Tibial artery (tissue), 4 donors: ENCODE results near the gene RPS6KA4.

Source experiments
- DNase-seq, 2 donors: peaks; one replicate each; pipeline ENCODE4 v3.0.0-alpha.2; 2019
- H3K27ac ChIP-seq, 2 donors: fragments of 200-600 bp; sonication (generic) in 1 of 2; 1 replicate in 1 of 2; 2 replicates in 1 of 2; pipeline ENCODE4 v1.5.1; 2018 to 2019; ENCODE audit warnings: mild to moderate bottlenecking in 1 of 2
- H3K27me3 ChIP-seq, 2 donors: fragments of 200-600 bp; sonication (generic) in 1 of 2; one replicate each; pipeline versions ENCODE4 v1.5.1 to v1.6.0; 2016 to 2019
- H3K36me3 ChIP-seq, 3 donors: fragments of 200-600 bp; sonication (generic) in 2 of 3; one replicate each; pipeline ENCODE4 v1.5.1; 2016 to 2019; ENCODE audit warnings: mild to moderate bottlenecking in 2 of 3
- H3K4me1 ChIP-seq, 4 donors: fragments of 200-600 bp; sonication (generic) in 2 of 4; 1 replicate in 3 of 4; 2 replicates in 1 of 4; pipeline ENCODE4 v1.5.1; 2016 to 2019
- H3K4me3 ChIP-seq, 2 donors: fragments of 200-600 bp; sonication (generic) in 1 of 2; 1 replicate in 1 of 2; 2 replicates in 1 of 2; pipeline ENCODE4 v1.5.1; 2018 to 2019; ENCODE audit warnings: mild to moderate bottlenecking in 2 of 2
- H3K9me3 ChIP-seq, 3 donors: fragments of 200-600 bp; sonication (generic) in 1 of 3; one replicate each; pipeline ENCODE4 v1.5.1; 2016 to 2019
- CTCF ChIP-seq, 2 experiments: fragments of 200-600 bp in 1 of 2; fragments of 450-650 bp in 1 of 2; IDR thresholded peaks; one replicate each; pipeline ENCODE4 v1.5.1; 2017 to 2019; ENCODE audit warnings: antibody characterized with exemption in 2 of 2, mild to moderate bottlenecking in 1 of 2, moderate library complexity in 1 of 2
- intact Hi-C: fragments of 100-400 bp; cut with DNase I; formaldehyde crosslinking; loops from one replicate; pipeline ENCODE4 v1.15.0; 2023; ENCODE audit warnings: low total_unique reads

The RPS6KA4 gene

GRCh38 chr11:64400667-64401066, 41.7 kb downstream of the RPS6KA4 start:
- H3K4me3 ChIP-seq, result no peak overlapping the region
- TF ChIP-seq CTCF (IDR thresholded peaks at IDR 0.05), result no peak
- H3K36me3 ChIP-seq, result no peaks in the 10 kb centered on the region
- H3K27ac ChIP-seq, result no peak overlapping the region
- intact Hi-C loops, result no loop called here
- H3K4me1 ChIP-seq, result peaks cover 7 to 20% (median 10%) of the 10 kb centered on the region in 4 donors
- no peak for DNase-seq
- H3K9me3 ChIP-seq, result no peaks in the 10 kb centered on the region
- peaks cover 0 to 7% of the 10 kb centered on the region in 2 donors for H3K27me3 ChIP-seq

GRCh38 chr11:64401775-64402174, 42.8 kb downstream of the RPS6KA4 start:
- no peak overlapping the region for H3K4me3 ChIP-seq

GRCh38 chr11:64403106-64403505, 44.1 kb downstream of the RPS6KA4 start:
- DNase-seq, result no peak
- H3K27ac ChIP-seq, result no peak overlapping the region
- H3K4me3 ChIP-seq, result no peak overlapping the region
- peaks cover 0 to 7% of the 10 kb centered on the region in 2 donors for H3K27me3 ChIP-seq
- intact Hi-C loops, result no loop called here
- no peak for TF ChIP-seq CTCF (IDR thresholded peaks at IDR 0.05)
- peaks cover 0 to 20% (median 5%) of the 10 kb centered on the region in 4 donors for H3K4me1 ChIP-seq
- no peaks in the 10 kb centered on the region for H3K9me3 ChIP-seq
- no peaks in the 10 kb centered on the region for H3K36me3 ChIP-seq

More at GRCh38 chr11:64401775-64402174, 42.8 kb downstream of the RPS6KA4 start:
- Histone ChIP-seq H3K27ac (no peak overlapping the region), H3K9me3 (no peaks in the 10 kb centered on the region), H3K27me3 (peaks cover 0 to 7% of the 10 kb centered on the region in 2 donors), H3K36me3 (no peaks in the 10 kb centered on the region), H3K4me1 (peaks cover 0 to 20% (median 5%) of the 10 kb centered on the region in 4 donors)
- DNase-seq, result no peak
- intact Hi-C loops, result no loop called here
- TF ChIP-seq CTCF (IDR thresholded peaks at IDR 0.05), result no peak

GRCh38 chr11:64406221-64406946, 47.4 kb downstream of the RPS6KA4 start:
- intact Hi-C loops, result no loop called here
- Histone ChIP-seq H3K4me3 (no peak overlapping the region), H3K4me1 (peaks cover 0 to 20% (median 5%) of the 10 kb centered on the region in 4 donors), H3K36me3 (no peaks in the 10 kb centered on the region), H3K27me3 (peaks cover 0 to 3% of the 10 kb centered on the region in 2 donors), H3K27ac (no peak overlapping the region), H3K9me3 (no peaks in the 10 kb centered on the region)
- no peak for TF ChIP-seq CTCF (IDR thresholded peaks at IDR 0.05)
- DNase-seq, result no peak

- H3K9me3 ChIP-seq, result no peaks in the 10 kb centered on the region
- H3K4me3 ChIP-seq, result no peak overlapping the region
- DNase-seq, result no peak
- intact Hi-C loops, result no loop called here
- no peak for TF ChIP-seq CTCF (IDR thresholded peaks at IDR 0.05)
- H3K36me3 ChIP-seq, result no peaks in the 10 kb centered on the region
- peaks cover 0 to 20% (median 5%) of the 10 kb centered on the region in 4 donors for H3K4me1 ChIP-seq
- no peak overlapping the region for H3K27ac ChIP-seq
- peaks cover 0 to 5% of the 10 kb centered on the region in 2 donors for H3K27me3 ChIP-seq
These were observed 48.3 kb downstream of the RPS6KA4 start for GRCh38 chr11:64407221-64407620.
